Articular chondrocyte of knee joint (primary cell): ENCODE data around the gene GIGYF2. TPM values are rescaled to one million over a fixed set of nuclear protein-coding genes. Genes with fewer than 3 reads are reported as not detected.

Experiments used
- small RNA-seq: library from RNA; depleted of rRNA; stranded (forward); fragments of <200 nt; gene quantifications from one replicate; pipeline ENCODE3, GENCODE V24; 2012
- total RNA-seq: library from RNA; depleted of rRNA; stranded (reverse); fragments of >200 nt; gene quantifications from 2 replicates; pipeline ENCODE4 v1.2.3, GENCODE V29; 2012

The GIGYF2 gene
- total RNA-seq: 67.7 and 70.0 TPM in 2 replicates

GRCh38 chr2:232697059-232697806 is at the start of gene GIGYF2:
TSS of gene GIGYF2 (plus strand) at chr2:232697331. CDS start at chr2:232735198, 37,867 bp downstream.

GRCh38 chr2:232776435-232776834 is 79.3 kb downstream of the GIGYF2 start, which contains the start of gene KCNJ13:
TSS of gene KCNJ13 (minus strand) at chr2:232776565. CDS start at chr2:232771362, 5,203 bp downstream.

GRCh38 chr2:232870018-232870765 is 173.1 kb downstream of the GIGYF2 start, which contains the start of gene SNORC:
TSS of gene SNORC (plus strand) at chr2:232870264. CDS start at chr2:232870342, 78 bp downstream.

Small RNAs within 50 kb of the gene (small RNA-seq; reads per million reads assigned to genes)
- gene RF00019: not detected
- gene RN7SL359P: not detected
- not detected for gene RNU6-107P

Other genes starting within 250 kb of the GIGYF2 start
- not detected in 2 replicates for gene ALPI, start 241.2 kb upstream of the GIGYF2 start, total RNA-seq
- gene ECEL1, start 209.5 kb upstream of the GIGYF2 start, total RNA-seq: not detected in 2 replicates
- not detected in 2 replicates for gene PRSS56, start 176.9 kb upstream of the GIGYF2 start, total RNA-seq
- gene CHRND, start 171.2 kb upstream of the GIGYF2 start, total RNA-seq: not detected in 2 replicates
- not detected in 2 replicates for gene CHRNG, start 157.6 kb upstream of the GIGYF2 start, total RNA-seq
- 5.7 and 6.9 TPM in 2 replicates for gene TIGD1, start 146.8 kb upstream of the GIGYF2 start, total RNA-seq
- 99.6 and 115 TPM in 2 replicates for gene EIF4E2, start 146.6 kb upstream of the GIGYF2 start, total RNA-seq
- gene EFHD1, start 63.7 kb upstream of the GIGYF2 start, total RNA-seq: 0.39 and 1.3 TPM in 2 replicates
- under 0.01 TPM in 1 of 2 replicates, not detected in the other for gene KCNJ13, start 79.2 kb downstream of the GIGYF2 start, total RNA-seq
- gene SNORC, start 172.9 kb downstream of the GIGYF2 start, total RNA-seq: 0.65 and 1.2 TPM in 2 replicates